Glomerular endothelial cell (primary cell): ENCODE results near the gene PGRMC2. TPM values are rescaled to one million over a fixed set of nuclear protein-coding genes. Genes with fewer than 3 reads are reported as not detected.
A peak's percentile ranks its signal among the peaks of the same experiment; 100 is the strongest.

ENCODE experiments used
- DNase-seq: peaks from one replicate; pipeline ENCODE4 v3.0.0-alpha.2; 2011; ENCODE audit warnings: low read depth, low spot score; ENCODE audit errors: extremely low read depth
- total RNA-seq: library from RNA; depleted of rRNA; stranded (reverse); fragments of >200 nt; gene quantifications from 2 replicates; pipeline ENCODE4 v1.2.3, GENCODE V29; 2015

PGRMC2 gene, protein sequence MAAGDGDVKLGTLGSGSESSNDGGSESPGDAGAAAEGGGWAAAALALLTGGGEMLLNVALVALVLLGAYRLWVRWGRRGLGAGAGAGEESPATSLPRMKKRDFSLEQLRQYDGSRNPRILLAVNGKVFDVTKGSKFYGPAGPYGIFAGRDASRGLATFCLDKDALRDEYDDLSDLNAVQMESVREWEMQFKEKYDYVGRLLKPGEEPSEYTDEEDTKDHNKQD
- total RNA-seq, result 22.6 and 48.3 TPM in 2 replicates

DNA sequence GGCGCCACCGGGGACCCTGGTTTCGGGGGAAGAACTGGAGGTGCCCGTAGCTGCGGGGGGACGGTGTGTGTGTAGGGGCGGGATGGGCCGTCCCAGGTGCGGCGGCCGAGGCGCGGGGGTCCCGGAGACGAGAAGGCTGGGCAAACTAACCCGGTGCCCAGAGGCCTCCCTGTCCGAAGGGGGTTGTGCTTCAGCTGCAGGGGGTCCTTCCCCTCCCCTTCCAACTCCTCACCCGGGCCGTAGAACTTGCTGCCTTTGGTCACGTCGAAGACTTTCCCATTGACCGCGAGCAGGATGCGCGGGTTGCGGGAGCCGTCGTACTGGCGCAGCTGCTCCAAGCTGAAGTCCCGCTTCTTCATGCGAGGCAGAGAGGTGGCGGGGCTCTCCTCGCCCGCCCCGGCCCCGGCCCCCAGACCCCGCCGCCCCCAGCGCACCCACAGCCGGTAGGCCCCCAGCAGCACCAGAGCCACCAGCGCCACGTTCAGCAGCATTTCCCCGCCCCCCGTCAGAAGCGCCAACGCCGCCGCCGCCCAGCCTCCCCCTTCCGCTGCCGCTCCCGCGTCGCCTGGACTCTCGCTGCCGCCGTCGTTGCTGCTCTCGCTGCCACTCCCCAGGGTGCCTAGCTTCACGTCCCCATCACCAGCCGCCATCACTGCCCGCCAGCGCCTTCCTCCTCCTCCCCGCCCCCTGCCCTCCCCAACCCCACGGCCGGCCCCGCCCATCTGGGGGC is at the start of gene PGRMC2:
TSS of gene PGRMC2 (minus strand) at position 673 of the 730 bp plus-strand sequence. CDS start at position 650, 23 bp downstream.
- DNase-seq, result no peak

DNA sequence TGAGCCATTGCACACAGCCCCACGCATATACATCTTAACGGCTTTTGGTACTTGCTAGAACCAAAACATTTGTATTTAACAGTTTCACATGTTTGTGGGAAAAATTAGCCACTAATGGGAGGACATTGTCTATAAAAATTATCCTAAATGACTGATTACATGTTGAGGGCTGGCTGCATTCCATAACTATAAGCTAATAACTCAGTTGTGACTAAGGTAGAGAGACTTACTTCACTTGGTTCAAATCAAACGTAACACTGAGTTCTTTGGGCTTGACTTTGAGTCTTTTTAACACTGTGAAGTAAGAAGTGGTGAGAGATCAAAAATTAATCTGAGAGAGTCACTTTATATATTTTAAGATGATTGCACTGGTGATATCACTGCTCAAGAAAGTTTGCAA is 47.9 kb upstream of the PGRMC2 start:
- DNase-seq, result no peak

DNA sequence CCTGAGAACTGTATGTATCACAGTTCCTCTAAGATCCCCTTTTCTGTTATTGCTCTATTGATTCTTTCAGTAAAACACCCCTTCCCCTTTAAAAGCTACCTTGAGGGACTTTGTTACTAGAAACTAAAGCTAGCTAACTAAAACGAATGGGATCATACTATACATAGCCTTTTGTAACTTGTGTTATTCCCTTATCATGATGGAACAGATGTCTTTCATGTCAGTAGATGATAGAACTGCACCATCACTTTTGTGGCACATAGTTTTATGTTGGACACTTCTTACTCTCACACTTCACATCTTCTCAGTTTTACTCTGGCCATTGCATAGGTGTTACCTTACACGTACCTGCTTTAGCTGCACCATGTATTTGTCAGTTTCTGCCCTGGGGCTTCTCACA is 46.6 kb upstream of the PGRMC2 start:
- no peak for DNase-seq

DNA sequence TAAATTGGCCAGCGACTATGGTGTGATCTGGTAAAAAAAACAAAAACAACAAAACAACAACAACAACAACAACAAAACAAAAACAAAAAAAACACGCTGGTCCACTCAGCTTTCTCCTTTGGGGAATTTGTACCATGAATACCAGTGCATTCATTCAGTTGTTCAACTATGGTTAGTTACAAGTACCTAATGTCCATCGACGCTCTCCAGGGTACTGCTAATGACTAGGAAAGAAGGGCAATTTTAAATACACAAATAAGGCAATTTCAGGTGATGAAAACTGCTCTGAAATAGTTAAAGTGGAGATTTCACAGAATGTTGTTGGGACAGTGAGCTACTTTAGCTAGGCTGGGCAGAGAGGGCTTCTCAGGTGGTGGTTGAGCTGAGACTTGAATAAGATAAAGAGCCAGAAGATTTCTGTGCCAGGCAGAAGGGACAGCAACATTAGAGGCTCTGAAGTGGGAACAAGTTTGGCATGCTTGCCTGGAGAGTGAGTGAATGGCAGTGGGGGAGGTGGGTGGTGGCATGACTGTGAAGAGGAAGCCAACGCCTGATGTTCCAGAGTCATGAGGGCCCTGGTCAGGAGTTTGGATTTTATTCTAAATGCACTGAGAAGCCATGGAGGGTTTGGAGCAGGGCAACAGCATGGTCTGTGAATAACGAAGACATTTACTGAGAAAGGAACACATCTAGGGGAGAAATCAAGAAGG is 45.9 kb upstream of the PGRMC2 start:
- DNase-seq, result no peak

DNA sequence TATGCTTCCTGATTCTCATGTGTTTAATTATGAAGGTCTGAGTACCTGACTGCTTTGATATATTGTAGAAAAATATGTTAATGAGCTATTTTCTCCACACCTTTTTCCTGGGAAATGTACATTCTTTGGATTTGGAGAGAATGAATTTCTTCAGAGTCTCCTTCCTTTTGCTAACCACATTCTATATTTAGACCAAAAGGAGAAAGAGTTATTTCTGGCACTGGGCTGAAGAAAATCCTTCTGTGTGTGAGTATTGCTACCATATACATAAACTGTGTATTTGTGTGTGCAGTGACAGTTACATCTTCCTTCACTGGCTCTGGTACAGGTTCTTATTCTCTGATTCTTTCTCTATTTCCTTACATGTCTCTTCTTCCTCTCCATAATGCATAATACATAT is 44.5 kb upstream of the PGRMC2 start:
- DNase-seq, result no peak

DNA sequence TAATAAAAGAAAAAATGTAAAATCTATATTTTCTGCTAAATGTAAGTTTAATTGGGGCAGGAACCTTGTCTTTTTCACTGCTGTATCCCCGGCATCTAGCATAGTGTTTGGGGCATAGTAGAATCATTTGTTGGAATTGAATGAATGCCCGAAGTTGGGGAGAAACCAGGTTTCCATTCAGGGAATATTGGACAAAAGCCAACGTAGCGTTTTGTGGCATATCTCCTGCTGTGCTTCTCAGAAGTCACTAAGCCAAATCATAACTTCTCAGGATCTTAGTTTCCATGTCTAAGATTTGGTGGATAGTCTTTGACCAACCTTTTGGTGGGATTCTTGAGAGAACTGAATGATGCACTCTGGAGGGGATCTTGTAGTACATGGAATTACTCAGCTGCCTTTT is 42.0 kb upstream of the PGRMC2 start:
- no peak for DNase-seq

DNA sequence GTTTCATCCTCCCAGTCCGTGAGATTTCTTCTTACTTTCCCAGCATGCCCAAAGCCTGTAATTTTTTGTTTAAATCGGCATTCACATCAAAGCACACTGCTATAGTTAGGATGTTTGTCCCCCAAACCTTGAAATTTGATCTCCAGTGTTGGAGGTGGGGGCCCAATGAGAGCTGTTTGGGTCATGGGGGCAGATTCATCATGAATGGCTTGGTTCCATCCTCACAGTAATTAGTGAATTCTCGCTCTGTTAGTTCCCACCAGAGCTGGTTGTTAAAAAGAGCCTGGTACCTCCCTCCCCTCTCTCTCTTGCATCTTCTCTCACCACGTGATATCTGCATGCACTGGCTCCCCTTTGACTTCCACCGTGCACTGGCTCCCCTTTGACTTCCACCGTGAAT is 40.5 kb upstream of the PGRMC2 start:
- DNase-seq, result no peak

DNA sequence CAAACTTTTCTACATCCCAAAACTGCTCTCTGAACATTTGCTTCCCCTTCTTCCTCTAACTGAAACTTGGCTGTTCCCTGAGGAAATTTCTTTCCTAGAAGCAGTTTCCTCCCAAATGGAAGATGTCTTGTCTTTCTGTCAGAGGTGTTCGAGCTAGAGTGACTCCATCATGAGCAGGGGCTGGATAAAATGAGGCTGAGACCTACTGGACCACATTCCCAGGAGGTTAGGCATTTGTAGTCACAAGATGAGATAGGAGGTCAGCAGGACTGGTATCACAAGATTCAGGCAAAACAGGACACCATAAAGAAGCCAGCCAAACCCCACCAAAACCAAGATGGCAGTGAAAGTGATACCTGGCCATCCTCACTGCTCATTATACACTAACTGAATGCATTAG is 35.8 kb upstream of the PGRMC2 start:
- no peak for DNase-seq

DNA sequence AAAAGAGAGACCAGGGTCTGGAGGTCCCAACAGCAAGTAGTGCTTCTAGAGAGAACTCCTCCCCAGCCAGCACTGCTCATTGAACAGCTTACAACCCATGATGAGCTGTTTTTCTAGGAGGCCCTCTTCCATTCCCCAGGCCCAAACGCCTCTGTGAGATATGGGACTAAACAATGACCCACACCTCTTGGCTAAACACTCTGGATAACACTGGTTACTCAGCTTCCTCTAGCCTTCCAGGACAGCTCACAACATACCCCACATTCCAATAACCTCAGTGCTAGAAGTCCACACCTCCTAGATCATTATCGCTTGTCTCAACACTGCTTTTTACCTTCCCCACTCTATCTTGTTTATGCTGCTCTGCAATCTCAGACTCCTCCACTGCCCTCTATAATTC is 35.4 kb upstream of the PGRMC2 start:
- peak; percentile 88 for DNase-seq

DNA sequence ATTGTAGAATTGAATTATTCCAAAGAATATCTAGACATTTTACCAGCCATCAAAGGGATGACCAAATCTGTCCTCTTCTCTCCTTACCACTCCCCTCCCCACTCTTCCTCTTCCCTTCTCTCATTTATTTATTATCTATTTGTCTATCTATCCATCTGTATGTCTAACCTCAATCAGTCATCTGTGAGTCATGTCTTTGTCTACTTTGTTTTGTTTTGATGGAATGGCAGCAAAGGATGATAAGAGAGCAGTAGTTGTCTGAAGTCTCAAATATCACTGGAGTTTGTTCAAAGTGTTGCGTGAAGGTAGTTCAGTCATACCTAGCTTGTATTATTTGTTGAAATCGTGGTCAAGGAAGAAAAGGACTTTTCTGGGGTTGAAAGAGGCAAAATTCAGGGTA is 34.7 kb upstream of the PGRMC2 start:
- DNase-seq, result no peak

DNA sequence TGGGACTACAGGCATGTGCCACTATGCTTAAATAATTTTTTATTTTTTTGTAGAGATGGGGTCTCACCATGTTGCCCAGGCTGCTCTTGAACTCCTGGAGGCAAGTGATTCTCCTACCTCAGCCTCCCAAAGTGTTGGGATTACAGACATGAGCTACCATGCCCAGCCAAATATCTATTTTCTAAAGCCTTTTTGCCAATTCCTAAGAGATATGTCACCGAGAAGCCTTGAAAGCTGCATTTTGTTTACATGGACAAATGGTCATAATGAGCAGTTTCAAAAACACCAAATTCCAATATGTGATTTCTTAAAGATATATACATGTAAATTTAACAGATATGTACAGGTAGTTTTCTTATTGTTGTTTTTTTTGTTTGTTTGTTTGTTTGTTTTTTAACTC is 33.0 kb upstream of the PGRMC2 start:
- no peak for DNase-seq

DNA sequence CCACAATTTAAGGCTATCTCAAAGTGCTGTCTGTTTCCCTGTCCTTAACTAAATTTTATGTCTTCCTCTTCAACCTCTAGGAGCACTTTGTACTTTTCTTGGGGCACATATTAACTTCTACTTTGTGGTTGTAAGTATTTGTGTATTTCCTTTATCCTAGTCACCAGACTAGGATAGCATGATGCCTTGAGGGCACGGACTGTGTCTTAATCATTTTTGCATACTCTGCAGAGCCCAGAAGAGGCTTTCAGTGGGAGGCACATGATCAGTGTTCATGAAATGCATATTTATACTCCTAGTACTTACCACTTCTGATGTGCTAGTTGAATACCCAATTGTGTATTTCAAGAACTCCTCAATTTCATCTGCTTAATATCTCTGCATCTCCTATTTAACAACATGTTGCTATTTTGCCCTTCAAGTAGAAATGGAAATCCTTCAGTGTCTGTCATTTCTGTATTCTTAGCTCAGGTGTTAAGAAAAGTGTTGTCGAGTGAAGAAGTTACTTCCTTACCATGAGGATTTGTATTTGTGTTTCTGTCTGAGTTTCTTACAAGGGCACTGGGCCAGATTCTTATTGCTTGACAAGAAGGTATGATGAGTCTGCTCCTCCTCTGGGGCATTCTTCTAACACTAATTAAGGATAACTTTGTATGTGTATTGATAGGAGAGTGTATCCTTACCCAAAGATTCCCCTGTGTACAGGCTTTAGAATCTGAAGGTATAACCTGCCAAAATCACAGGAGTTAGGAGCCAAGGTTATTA is 28.3 kb upstream of the PGRMC2 start:
- no peak for DNase-seq

DNA sequence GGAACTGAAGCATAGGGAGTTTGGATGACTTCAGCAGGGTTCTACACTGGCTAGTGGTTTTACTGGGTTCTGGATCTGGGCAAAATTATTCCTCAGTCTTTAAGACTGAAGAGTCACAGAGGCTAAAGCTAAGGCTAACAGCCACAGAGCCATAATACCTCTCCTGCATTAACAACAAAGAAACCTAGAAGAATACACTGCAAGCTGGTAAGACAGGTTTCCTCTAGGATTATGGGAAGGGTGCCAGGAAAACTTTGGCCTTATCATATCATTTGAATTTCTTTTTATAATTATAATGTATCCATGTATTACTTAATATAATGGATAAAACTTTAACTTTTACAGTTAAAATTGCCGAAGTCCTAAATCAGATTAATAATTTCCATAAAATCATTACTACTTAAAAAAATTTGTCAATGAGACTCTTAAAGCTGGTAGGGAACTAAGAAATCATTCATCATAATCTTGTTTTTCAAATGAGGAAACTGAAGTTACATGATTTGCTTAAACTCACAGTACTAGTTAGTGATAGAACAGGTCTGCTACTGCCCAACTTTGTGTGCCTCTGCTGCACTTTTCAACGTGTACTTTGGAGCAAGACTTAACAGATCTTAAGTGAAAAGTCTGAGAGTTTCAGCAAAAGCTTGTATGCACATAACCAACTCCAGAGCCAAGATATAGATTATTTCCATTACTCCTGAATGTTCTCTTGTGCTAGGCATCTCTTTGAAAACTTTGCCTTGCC is 24.2 kb upstream of the PGRMC2 start:
- no peak for DNase-seq

DNA sequence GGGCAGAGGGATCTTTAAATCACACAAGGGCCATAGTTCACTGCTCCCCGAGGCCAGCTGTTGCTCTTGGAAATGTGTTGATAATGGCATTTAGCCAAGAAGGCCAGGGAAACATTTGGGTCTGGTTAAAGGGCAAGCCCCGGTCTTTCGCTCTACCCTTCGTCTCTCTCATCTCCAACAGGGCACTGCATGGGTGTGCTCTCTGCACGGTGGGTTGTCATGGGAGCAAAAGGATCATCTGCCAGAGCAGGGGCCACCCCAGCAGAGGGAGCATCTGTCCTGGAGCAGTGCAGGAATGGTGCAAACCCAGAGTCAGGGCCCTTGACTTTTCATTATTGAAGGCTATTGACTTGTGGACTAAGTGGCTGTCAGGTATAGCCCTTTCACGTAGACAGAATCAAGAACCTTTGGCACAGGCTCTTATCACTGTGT is 22.7 kb upstream of the PGRMC2 start:
- DNase-seq, result no peak

DNA sequence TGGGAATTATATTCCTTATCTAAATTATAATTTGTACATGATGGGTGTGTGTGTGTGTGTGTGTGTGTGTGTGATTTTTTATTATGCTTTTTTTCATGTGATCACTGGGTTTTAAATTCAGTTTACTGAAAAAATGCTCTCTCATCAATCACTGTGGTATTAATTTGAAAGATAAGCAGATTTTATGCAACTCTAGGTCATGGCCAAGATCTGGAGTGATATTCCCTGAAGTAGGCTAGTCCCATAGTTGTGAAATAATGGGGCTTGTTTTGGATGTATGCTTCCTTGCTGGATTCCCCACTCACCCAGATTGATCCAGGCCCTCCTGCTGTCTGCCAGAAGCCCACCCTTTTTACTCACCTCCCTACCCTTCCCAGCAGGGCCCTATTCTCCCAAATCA is 22.0 kb upstream of the PGRMC2 start:
- no peak for DNase-seq

DNA sequence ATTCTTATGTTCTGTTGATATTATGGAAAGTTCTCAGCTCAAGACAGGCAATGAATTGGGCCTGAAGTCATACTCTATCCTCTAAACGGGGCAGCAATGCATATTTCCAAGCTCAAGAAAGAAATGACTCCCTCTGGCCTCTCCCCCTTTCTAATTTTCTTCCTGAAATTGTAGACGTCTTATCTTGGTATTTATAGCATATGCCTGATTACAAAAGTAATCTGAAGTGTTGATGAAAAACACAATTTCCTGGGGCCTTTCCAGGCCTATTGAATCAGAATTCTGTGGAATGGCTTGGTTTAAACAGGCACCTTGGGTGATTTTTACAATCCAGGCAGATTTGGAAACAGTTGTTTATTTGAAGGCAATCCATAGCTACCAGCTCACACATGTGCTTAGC is 21.4 kb upstream of the PGRMC2 start:
- no peak for DNase-seq

DNA sequence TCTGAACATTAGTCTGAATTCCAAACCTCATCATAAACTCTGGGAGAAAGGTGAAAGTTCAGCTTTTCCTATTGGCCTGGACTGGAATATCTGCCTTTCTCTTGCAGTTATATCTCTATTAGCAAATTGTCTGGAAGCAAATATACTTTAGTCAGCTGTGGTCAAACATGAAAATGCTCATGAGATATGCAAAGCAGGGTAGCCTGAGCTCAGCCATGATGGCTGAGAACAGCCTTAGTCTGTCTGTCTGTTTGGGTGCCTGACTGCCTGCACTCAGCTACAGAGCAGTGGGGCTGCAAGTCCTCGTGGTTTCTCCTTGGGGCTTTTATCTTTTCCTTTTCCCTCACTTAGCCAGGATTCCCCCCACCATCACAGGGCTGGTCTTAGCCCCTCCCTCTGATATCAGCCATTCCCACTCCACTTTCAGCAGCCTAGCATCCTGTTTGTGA is 19.5 kb upstream of the PGRMC2 start:
- DNase-seq, result no peak

DNA sequence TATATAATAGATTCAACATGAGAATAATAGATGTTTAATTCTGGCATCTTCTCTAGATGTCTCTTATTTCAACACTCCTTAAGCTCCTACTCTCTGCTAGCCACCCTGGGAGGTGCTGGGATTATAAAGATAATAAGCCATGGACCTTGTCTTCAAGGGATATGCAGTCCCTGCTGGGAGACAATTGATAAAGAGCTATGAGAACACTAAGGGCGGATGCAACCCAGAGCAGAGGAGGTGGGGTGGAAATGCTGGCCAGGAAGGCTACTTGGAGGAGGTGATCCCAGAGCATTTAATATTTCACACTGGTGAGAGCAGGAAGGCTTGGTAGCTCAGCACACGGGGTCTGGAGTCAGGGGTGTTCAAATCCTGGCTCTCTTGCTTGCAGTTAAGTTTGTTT is 18.3 kb upstream of the PGRMC2 start:
- no peak for DNase-seq

DNA sequence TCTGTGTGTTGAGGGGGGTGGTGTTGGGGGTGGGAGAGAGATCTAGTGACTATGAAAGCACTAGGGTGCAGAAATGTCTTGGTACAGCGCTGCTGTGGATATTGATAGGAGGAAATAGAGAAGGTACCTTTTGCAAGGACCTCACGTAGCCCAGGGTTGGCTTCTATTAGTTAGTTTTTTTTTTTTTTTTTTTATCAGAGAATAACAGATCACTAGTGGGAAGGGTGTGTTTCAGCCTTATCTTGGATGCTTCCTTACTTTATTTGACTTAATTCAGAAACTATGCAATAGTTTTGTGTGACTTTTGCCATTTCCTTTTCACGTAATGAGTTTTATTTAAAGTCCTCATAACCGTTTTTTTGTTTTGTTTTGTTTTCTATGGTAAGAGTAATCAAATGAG is 16.4 kb upstream of the PGRMC2 start:
- no peak for DNase-seq

DNA sequence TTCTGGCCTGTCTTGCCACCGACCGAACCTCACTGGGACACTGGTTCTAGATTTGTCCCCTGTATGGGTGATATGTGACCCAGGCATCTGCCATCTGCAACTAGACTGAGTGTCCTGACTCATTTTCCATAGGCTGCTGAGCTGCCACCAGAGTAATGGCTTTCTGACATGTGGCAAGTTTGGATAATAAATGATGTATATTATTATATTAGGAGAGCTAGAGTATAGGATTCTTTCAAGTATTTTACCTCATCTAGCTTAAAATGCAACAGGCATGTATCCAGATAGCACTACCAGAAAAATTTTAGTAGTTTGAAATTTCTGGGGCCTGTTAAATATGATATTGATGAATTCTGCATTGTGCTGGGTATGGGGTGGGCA is 15.8 kb upstream of the PGRMC2 start:
- no peak for DNase-seq

DNA sequence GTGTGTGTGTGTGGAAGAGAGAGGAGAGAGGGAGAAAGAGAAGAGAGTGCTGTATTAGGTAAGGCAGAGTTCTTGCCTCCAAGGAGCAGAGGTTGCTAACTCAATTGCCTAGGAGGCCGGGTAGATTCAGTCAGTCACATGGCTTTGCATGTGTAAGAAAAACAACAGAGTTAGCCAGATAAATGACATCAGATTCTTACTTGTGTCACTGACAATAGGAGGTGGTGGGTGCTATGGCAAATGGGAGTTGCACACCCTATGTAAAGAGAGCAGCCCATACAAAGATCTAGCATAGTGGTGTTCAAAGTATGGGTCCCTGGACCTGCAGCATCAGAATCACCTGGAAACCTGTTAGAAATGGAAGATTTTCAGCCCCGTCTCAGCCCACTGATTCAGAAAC is 14.4 kb upstream of the PGRMC2 start:
- DNase-seq, result no peak
